Mesenchymal stem cell (in vitro differentiated cells and primary cell): ENCODE data around the gene MTMR12. TPM values are rescaled to one million over a fixed set of nuclear protein-coding genes. Genes with fewer than 3 reads are reported as not detected.

Experiments used
- DNase-seq: peaks from one replicate; pipeline ENCODE4 v3.0.0-alpha.2; 2013
- H2AFZ ChIP-seq: one replicate; pipeline ENCODE4 v1.6.1; 2013; ENCODE audit warnings: low read depth, mild to moderate bottlenecking, control low read depth, inconsistent platforms, low read length, moderate library complexity
- H2AK5ac ChIP-seq: 2 replicates; pipeline ENCODE4 v1.6.1; 2013; ENCODE audit warnings: low read length, moderate library complexity, mild to moderate bottlenecking, inconsistent platforms; ENCODE audit not compliant: severe bottlenecking
- H2BK120ac ChIP-seq: one replicate; pipeline ENCODE4 v1.6.1; 2013; ENCODE audit warnings: low read depth, mild to moderate bottlenecking, inconsistent platforms, low read length, moderate library complexity
- H2BK12ac ChIP-seq, 2 experiments: one replicate each; pipeline ENCODE4 v1.6.1; 2013; ENCODE audit warnings: inconsistent platforms in 2 of 2, low read length in 2 of 2, mild to moderate bottlenecking in 2 of 2, moderate library complexity in 2 of 2, control low read depth in 1 of 2
- H2BK15ac ChIP-seq: one replicate; pipeline ENCODE4 v1.6.1; 2013; ENCODE audit warnings: mild to moderate bottlenecking, low read depth, inconsistent platforms; ENCODE audit not compliant: poor library complexity, severe bottlenecking
- H2BK5ac ChIP-seq: 2 replicates; pipeline ENCODE4 v1.6.1; 2013; ENCODE audit warnings: low read depth, mild to moderate bottlenecking, low read length, control low read depth, inconsistent platforms; ENCODE audit not compliant: poor library complexity, severe bottlenecking
- H3K14ac ChIP-seq, 2 experiments: one replicate each; pipeline ENCODE4 v1.6.1; 2013; ENCODE audit warnings: inconsistent platforms in 2 of 2, low read length in 2 of 2, control low read depth in 1 of 2, mild to moderate bottlenecking in 1 of 2, moderate library complexity in 1 of 2
- H3K18ac ChIP-seq, 2 experiments: one replicate each; pipeline ENCODE4 v1.6.1; 2013; ENCODE audit warnings: inconsistent platforms in 2 of 2, low read length in 2 of 2, control low read depth in 1 of 2, low read depth in 1 of 2, mild to moderate bottlenecking in 1 of 2
- H3K23ac ChIP-seq, 2 experiments: one replicate each; pipeline ENCODE4 v1.6.1; 2013; ENCODE audit warnings: inconsistent platforms in 2 of 2, low read length in 2 of 2, mild to moderate bottlenecking in 2 of 2, moderate library complexity in 2 of 2, control low read depth in 1 of 2
- H3K27ac ChIP-seq: 2 replicates; pipeline ENCODE4 v1.5.1; 2013; ENCODE audit warnings: mild to moderate bottlenecking, moderate library complexity, low read length, control low read depth, inconsistent platforms; ENCODE audit not compliant: poor library complexity, severe bottlenecking
- H3K27me3 ChIP-seq, 2 experiments: 2 replicates each; pipeline versions ENCODE4 v1.6.1 to v1.7.0; 2013; ENCODE audit warnings: low read length in 2 of 2, mild to moderate bottlenecking in 2 of 2, moderate library complexity in 2 of 2, control low read depth in 1 of 2, inconsistent platforms in 1 of 2; ENCODE audit not compliant: control insufficient read depth in 1 of 2, insufficient read depth in 1 of 2
- H3K36me3 ChIP-seq, 2 experiments: 2 replicates each; pipeline versions ENCODE4 v1.6.1 to v1.7.0; 2013; ENCODE audit warnings: low read length in 2 of 2, control low read depth in 1 of 2, inconsistent platforms in 1 of 2, low read depth in 1 of 2, mild to moderate bottlenecking in 1 of 2; ENCODE audit not compliant: insufficient read depth in 2 of 2, control insufficient read depth in 1 of 2
- H3K4ac ChIP-seq, 2 experiments: one replicate each; pipeline ENCODE4 v1.6.1; 2013; ENCODE audit warnings: inconsistent platforms in 2 of 2, low read length in 2 of 2, mild to moderate bottlenecking in 2 of 2, moderate library complexity in 2 of 2, control low read depth in 1 of 2, low read depth in 1 of 2
- H3K4me1 ChIP-seq: 2 replicates; pipeline ENCODE4 v1.6.1; 2013; ENCODE audit warnings: low read depth, low read length, control low read depth; ENCODE audit not compliant: control insufficient read depth, insufficient read depth
- H3K4me2 ChIP-seq: 2 replicates; pipeline ENCODE4 v1.6.1; 2013; ENCODE audit warnings: low read length, mild to moderate bottlenecking, inconsistent platforms; ENCODE audit not compliant: poor library complexity, severe bottlenecking
- H3K4me3 ChIP-seq, 2 experiments: 2 replicates each; pipeline versions ENCODE4 v1.5.1 to v1.7.0; 2013; ENCODE audit warnings: low read length in 2 of 2, mild to moderate bottlenecking in 2 of 2, control low read depth in 1 of 2, low read depth in 1 of 2; ENCODE audit not compliant: insufficient read depth in 1 of 2
- H3K79me1 ChIP-seq: replicated peaks from 2 replicates; pipeline ENCODE4 v1.6.1; 2013; ENCODE audit warnings: mild to moderate bottlenecking, control low read depth, low read length, inconsistent platforms; ENCODE audit not compliant: poor library complexity, severe bottlenecking
- H3K9ac ChIP-seq: 2 replicates; pipeline ENCODE4 v1.7.0; 2013; ENCODE audit warnings: mild to moderate bottlenecking, low read length, moderate library complexity
- H3K9me3 ChIP-seq: 2 replicates; pipeline ENCODE4 v1.7.0; 2013; ENCODE audit warnings: mild to moderate bottlenecking, low read length; ENCODE audit not compliant: control insufficient read depth
- H4K8ac ChIP-seq: one replicate; pipeline ENCODE4 v1.6.1; 2013; ENCODE audit warnings: inconsistent platforms, mild to moderate bottlenecking, low read length, moderate library complexity
- H4K91ac ChIP-seq: one replicate; pipeline ENCODE4 v1.6.1; 2013; ENCODE audit warnings: mild to moderate bottlenecking, low read length, inconsistent platforms
- WGBS: methylation state at CpG from one replicate; pipeline ENCODE4 v1.1.7; 2013; ENCODE audit warnings: mixed read lengths; 5-methylcytosine and 5-hydroxymethylcytosine counted together
- polyA plus RNA-seq, 2 experiments: library from polyadenylated mRNA; stranded (reverse); fragments of 200-250 nt; gene quantifications; one replicate each; pipeline ENCODE4 v1.2.3, GENCODE V29; 2013

The MTMR12 gene
- 11.1 TPM for polyA plus RNA-seq (2013, experiment 1 of 2)
- polyA plus RNA-seq (2013, experiment 2 of 2) = 11.7 TPM

GRCh38 chr5:32312595-32313332 is at the start of gene MTMR12:
Gene MTMR12, minus strand, starts transcription at chr5:32312939. Its CDS starts 101 bp downstream, at chr5:32312838.
- Histone ChIP-seq H3K36me3 (no peaks in the 10 kb centered on the region), H3K27ac (peak within 1 kb of the TSS; percentile 67), H3K79me1 (no peaks in the 10 kb centered on the region), H3K27me3 (no peaks in the 10 kb centered on the region), H2BK120ac (peak within 1 kb of the TSS; percentile 89), H3K9ac (peak within 1 kb of the TSS; percentile 85), H3K4me2 (peak within 1 kb of the TSS; percentile 68), H4K8ac (peak within 1 kb of the TSS; percentile 92), H4K91ac (peak within 1 kb of the TSS; percentile 64), H3K23ac (peak within 1 kb of the TSS in 1 of 2 experiments; percentile 96), H2AFZ (peak within 1 kb of the TSS; percentile 75), H3K4ac (peak within 1 kb of the TSS; percentile 40 to 94), H3K14ac (peak within 1 kb of the TSS in 1 of 2 experiments; percentile 93), H3K9me3 (no peaks in the 10 kb centered on the region), H2BK5ac (peak within 1 kb of the TSS; percentile 4), H2BK12ac (peak within 1 kb of the TSS in 1 of 2 experiments; percentile 45), H3K18ac (peak within 1 kb of the TSS; percentile 92 to 94), H3K4me1 (peaks cover 8% of the 10 kb centered on the region), H2BK15ac (peak within 1 kb of the TSS; percentile 73), H3K4me3 (peak within 1 kb of the TSS; percentile 88), H2AK5ac (no peak within 1 kb of the TSS)
- WGBS = under 1% methylated on average over 81 of the region's 83 CpGs
- peak; percentile 99 for DNase-seq

- H3K14ac ChIP-seq = no peak overlapping the region
- H3K36me3 ChIP-seq = peaks cover 21 to 86% of the 10 kb centered on the region in 2 experiments
- no peaks in the 10 kb centered on the region for H3K4me1 ChIP-seq
- H3K4me3 ChIP-seq = no peak overlapping the region
- H3K18ac ChIP-seq = no peak overlapping the region
- H3K79me1 ChIP-seq = peaks cover 16% of the 10 kb centered on the region
- WGBS = 93% methylated on average over 1 of the region's 4 CpGs
- H2BK120ac ChIP-seq = no peak overlapping the region
- H2BK5ac ChIP-seq = no peak overlapping the region
- H3K27me3 ChIP-seq = no peaks in the 10 kb centered on the region
- no peak for DNase-seq
- no peaks in the 10 kb centered on the region for H3K9me3 ChIP-seq
- H2AK5ac ChIP-seq = no peak overlapping the region
- no peak overlapping the region for H3K4ac ChIP-seq
- H3K9ac ChIP-seq = no peak overlapping the region
- H3K23ac ChIP-seq = no peak overlapping the region
- no peak overlapping the region for H4K8ac ChIP-seq
- no peak overlapping the region for H3K4me2 ChIP-seq
- no peak overlapping the region for H4K91ac ChIP-seq
- no peak overlapping the region for H3K27ac ChIP-seq
- no peak overlapping the region for H2BK15ac ChIP-seq
- H2BK12ac ChIP-seq = no peak overlapping the region
- no peak overlapping the region for H2AFZ ChIP-seq
These were observed 49.8 kb upstream of the MTMR12 start for GRCh38 chr5:32362527-32362926.

- Histone ChIP-seq H4K8ac (no peak overlapping the region), H3K36me3 (peaks cover 25 to 87% of the 10 kb centered on the region in 2 experiments), H2AK5ac (no peak overlapping the region), H2BK12ac (no peak overlapping the region), H3K4me2 (no peak overlapping the region), H2AFZ (no peak overlapping the region), H2BK15ac (no peak overlapping the region), H2BK120ac (no peak overlapping the region), H3K4me3 (no peak overlapping the region), H2BK5ac (no peak overlapping the region), H4K91ac (no peak overlapping the region), H3K9me3 (no peaks in the 10 kb centered on the region), H3K4ac (no peak overlapping the region), H3K18ac (no peak overlapping the region), H3K27me3 (no peaks in the 10 kb centered on the region), H3K27ac (no peak overlapping the region), H3K23ac (no peak overlapping the region), H3K79me1 (peaks cover 17% of the 10 kb centered on the region), H3K14ac (no peak overlapping the region), H3K9ac (no peak overlapping the region), H3K4me1 (no peaks in the 10 kb centered on the region)
- no CpG with 5 or more reads among the region's 4 CpGs for WGBS
- DNase-seq = no peak
These were observed 48.2 kb upstream of the MTMR12 start for GRCh38 chr5:32360906-32361305.

- no peak overlapping the region for H4K91ac ChIP-seq
- no peaks in the 10 kb centered on the region for H3K9me3 ChIP-seq
- no peak overlapping the region for H2AFZ ChIP-seq
- no peak overlapping the region for H3K27ac ChIP-seq
- no peak overlapping the region for H2BK12ac ChIP-seq
- no peaks in the 10 kb centered on the region for H3K4me1 ChIP-seq
- H2BK5ac ChIP-seq = no peak overlapping the region
- no peak overlapping the region for H3K9ac ChIP-seq
- H3K18ac ChIP-seq = no peak overlapping the region
- no peaks in the 10 kb centered on the region for H3K27me3 ChIP-seq
- WGBS = 89% methylated on average over 5 of the region's 6 CpGs
- no peak overlapping the region for H3K23ac ChIP-seq
- H3K14ac ChIP-seq = no peak overlapping the region
- H3K4me2 ChIP-seq = no peak overlapping the region
- H2AK5ac ChIP-seq = no peak overlapping the region
- no peak for DNase-seq
- peaks cover 12% of the 10 kb centered on the region for H3K79me1 ChIP-seq
- no peak overlapping the region for H2BK120ac ChIP-seq
- no peak overlapping the region for H2BK15ac ChIP-seq
- H3K4me3 ChIP-seq = no peak overlapping the region
- no peak overlapping the region for H3K4ac ChIP-seq
- no peak overlapping the region for H4K8ac ChIP-seq
- H3K36me3 ChIP-seq = peaks cover 22 to 91% of the 10 kb centered on the region in 2 experiments
These were observed 45.9 kb upstream of the MTMR12 start for GRCh38 chr5:32358611-32359010.
